Measurements from ENCODE around the gene AACS.

DNA sequence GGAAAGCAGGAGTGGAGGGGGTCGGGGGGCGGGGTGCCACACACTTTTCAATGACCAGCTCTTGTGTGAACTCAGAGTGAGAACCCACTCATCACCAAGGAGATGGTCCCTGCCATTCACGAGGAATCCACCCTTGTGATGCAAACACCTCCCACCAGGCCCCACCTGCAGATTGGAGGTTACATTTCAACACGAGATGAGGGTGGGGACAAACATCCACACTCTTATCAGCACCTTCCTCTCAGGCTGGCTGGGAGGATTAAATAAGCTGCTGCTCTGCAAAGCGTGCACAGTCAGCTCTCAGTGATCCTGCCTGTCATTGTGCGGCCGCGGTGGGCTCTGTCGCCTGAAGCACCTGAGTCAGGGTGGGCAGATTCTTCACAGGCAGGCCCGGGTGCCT, 39.7 kb downstream of the AACS start:
- TF ChIP-seq CTCF (IDR thresholded peaks at IDR 0.05) (no peak), POLR2A (IDR thresholded peaks at IDR 0.05) (no peak)

Data from body of pancreas (tissue), 4 donors.